DMS53 treated with DMSO at 0.1 percent for 48 hours (cell line): ENCODE results near the gene LMF2.
"Not testable (repeated sequence)": the region's sequence is repeated elsewhere in the genome, so short reads cannot be mapped to it uniquely, and the experiment has no call there.

ENCODE experiments used
- DNase-seq: peaks from one replicate; lab custom pipeline; 2025; ENCODE audit not compliant: unreplicated experiment; lab: John Stamatoyannopoulos, UW

The LMF2 gene, protein sequence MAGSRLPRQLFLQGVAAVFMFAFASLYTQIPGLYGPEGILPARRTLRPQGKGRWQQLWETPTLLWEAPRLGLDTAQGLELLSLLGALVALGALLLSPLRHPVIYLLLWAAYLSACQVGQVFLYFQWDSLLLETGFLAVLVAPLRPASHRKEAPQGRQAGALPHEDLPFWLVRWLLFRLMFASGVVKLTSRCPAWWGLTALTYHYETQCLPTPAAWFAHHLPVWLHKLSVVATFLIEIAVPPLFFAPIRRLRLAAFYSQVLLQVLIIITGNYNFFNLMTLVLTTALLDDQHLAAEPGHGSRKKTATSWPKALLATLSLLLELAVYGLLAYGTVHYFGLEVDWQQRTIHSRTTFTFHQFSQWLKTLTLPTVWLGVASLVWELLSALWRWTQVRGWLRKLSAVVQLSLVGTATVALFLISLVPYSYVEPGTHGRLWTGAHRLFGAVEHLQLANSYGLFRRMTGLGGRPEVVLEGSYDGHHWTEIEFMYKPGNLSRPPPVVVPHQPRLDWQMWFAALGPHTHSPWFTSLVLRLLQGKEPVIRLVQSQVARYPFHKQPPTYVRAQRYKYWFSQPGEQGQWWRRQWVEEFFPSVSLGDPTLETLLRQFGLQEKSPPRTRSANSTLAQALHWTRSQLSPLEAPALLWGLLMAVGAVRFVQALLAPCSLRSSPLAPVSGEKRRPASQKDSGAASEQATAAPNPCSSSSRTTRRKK

DNA sequence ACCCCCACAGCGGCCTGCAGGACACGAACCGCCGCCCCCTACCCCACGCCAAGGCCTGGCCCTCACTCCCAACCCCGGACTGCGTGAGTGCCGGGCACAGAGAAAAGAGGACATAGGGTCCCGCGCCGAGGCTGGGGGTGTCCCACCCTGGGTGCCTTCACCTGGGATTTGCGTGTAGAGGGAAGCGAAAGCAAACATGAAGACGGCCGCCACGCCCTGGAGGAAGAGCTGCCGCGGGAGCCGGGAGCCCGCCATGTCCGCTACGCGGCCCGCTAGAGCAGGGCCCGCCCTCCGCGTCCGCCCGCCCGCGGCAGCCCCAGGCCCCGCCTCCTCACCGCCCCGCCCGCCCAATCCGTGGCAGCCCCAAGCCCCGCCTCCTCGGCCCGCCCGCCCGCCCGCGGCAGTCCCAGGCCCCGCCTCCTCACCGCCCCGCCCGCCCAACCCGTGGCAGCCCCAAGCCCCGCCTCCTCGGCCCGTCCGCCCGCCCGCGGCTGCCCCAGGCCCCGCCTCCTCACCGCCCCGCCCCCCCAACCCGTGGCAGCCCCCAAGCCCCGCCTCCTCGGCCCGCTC, at the start of gene LMF2:
Gene LMF2, minus strand, starts transcription at position 282 of the 570 bp plus-strand sequence. Its CDS starts 27 bp downstream, at position 255.
- peak; percentile 71 for DNase-seq

DNA sequence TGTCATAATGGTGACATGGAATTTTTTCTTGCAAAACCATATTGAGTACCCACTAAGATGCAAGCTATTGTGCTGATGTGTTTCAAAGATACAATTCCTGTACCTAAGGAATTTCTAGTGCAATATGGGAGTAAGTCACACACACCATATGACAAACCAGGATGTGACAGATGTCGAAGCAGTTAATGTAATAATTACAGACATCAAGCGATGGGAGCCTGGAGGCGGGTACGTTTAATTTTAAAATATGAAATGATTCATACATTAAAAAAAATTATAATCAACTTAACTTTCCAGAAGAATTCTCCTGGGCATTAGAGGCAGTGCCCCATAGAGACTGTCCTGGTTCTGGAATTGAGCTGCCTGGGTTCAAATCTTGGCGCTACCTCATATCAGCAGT, 49.2 kb upstream of the LMF2 start:
- no peak for DNase-seq

DNA sequence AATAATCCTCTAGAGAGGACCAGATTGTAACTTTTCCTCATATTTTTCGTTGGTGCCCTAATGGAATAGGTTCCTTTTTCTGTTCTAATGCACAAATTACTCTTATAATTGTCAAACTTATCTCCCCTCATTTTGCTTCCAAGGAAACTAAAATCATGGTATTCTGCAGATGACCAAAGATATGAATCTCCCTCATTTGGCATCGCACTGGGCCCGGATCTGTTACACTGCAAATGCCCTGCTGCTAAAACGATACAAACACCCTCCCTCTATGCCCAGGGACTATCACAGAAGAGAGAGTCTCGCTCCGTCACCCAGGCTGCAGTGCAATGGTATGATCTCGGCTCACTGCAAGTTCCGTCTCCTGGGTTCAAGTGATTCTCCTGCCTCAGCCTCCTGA, 45.8 kb upstream of the LMF2 start:
- DNase-seq = no peak

DNA sequence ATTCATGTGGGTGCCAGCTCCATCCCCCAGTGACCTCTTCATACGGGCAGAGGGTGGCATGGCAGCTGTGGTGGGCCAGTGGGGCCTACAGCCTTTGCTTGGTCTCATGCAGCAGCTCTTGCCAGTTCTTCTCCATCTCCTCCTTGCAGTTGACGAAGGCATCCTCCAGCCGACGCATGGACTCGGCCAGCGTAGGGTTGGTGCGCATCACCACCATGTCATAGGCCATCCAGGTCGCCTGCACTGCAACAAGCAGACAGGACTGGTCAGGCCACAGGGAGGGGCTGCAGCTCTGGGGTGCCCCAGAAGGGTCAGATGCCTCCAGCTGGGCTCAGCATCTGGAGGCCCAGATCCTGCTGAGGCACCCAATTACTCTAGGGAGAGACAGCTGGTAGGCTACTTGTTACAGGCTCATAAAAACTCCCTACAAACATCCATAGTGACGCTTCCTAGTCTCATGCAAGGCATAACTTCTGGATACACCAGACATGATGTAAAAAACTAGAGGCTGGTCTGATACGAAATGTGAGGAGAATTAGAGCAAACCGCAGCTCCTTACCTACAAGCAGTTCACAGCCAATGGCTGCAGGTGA, 43.8 kb upstream of the LMF2 start:
- DNase-seq = no peak

DNA sequence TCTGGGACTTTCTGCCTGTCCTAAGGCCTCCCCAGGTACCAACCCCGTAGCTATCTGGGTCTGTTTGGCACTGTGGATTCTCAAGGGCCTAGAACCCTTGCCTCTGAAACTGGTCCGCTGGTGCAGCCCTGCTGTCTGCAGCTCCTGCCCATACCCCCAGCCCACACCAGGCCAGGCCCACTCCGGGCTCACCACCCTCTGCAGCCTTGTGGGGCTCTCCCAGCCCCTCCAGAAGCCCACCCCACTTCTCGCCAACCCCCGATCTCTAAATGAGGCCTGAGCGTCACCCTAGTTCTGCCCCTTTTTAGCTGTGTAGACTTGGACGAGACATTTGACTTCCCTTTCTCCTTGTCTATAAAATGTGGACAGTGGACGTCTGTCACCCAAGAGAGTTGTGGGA, 42.9 kb upstream of the LMF2 start:
- DNase-seq = no peak

DNA sequence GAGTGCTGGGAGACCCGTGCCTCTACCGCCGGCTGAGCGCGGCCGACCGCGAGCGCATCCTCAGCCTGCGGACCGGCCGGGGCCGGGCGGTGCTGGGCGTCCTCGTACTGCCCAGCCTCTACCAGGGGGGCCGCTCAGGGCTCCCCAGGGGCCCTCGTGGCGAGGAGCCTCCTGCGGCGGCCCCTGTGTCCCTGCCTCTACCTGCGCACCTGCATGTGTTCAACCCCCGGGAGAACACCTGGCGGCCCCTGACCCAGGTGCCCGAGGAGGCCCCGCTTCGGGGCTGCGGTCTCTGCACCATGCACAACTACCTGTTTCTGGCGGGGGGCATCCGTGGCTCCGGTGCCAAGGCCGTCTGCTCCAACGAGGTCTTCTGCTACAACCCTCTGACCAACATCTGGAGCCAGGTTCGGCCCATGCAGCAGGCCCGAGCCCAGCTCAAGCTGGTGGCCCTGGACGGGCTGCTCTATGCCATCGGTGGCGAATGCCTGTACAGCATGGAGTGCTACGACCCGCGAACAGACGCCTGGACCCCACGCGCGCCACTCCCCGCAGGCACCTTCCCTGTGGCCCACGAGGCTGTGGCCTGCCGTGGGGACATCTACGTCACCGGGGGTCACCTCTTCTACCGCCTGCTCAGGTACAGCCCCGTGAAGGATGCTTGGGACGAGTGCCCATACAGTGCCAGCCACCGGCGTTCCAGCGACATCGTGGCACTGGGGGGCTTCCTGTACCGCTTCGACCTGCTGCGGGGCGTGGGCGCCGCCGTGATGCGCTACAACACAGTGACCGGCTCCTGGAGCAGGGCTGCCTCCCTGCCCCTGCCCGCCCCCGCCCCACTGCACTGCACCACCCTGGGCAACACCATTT, 41.7 kb upstream of the LMF2 start:
- DNase-seq = no peak

DNA sequence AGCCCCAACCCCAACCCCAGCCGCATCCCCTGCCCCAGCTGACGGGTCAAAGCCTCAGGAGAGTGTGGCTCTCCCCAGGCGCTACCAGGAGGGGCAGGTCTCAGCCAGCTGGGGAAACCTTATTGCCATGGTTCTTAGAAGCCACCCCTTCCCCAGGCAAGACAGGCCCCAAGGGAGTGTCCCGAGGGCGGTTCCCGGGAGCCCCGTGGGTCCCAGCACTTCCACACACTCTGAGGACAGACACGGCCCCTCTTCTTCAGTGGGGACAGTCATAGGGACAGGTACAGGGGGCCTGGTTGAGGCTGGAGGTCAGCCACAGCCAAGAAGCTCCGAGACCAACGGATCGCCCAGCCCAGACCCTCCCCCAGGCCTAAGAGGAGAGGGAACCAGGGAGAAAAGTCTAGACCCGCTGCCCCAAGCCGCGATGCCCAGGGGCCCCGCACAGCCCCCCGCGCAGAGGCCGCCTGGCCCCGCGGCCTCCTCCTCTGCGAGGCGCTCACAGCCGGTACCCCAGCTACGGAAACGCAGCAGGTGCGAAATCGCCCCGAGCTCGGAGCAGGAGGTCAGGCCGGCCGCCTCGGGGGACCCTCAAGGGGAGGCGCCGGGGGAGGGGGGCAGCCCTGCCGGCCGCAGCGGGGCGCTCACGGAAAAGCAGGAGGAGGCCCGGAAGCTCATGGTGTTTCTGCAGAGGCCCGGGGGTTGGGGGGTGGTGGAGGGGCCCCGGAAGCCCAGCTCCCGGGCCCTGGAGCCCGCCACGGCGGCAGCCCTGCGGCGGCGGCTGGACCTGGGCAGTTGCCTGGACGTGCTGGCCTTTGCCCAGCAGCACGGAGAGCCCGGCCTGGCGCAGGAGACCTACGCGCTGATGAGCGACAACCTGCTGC, 40.8 kb upstream of the LMF2 start:
- no peak for DNase-seq

DNA sequence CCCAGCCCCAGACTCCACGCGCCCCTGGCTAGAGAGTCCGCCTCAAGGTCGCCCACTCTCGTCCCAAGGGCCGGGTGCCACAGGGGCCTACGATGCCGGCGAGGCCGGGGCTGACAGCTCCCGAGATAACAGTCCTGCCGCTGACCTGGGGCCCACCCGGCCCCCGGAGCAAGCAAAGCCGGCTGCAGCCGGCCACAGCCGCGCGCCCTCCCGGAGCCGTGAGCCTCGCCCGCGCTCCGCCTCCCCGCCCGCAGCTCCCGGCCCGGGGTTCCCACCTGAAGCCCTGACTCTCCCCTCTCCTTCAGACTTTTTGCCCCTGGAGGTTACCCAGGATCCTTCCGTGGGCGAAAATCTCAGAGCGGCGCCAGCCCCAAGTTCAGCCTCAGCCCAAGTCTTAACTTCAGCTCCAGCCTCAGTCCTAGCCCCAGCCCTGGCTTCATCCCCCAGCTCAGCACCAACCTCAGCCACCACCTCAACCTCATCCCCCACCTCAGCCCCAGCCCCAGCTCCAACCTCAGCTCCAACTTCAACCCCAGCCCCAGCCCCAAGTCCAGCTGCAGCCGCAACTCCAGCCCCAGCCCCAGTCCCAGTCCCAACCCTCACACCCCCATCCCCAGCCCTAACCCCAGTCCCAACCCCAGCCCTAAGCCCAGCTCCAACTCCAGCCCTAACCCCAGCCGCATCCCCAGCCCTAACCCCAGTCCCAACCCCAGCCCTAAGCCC, 39.9 kb upstream of the LMF2 start:
- no peak for DNase-seq

DNA sequence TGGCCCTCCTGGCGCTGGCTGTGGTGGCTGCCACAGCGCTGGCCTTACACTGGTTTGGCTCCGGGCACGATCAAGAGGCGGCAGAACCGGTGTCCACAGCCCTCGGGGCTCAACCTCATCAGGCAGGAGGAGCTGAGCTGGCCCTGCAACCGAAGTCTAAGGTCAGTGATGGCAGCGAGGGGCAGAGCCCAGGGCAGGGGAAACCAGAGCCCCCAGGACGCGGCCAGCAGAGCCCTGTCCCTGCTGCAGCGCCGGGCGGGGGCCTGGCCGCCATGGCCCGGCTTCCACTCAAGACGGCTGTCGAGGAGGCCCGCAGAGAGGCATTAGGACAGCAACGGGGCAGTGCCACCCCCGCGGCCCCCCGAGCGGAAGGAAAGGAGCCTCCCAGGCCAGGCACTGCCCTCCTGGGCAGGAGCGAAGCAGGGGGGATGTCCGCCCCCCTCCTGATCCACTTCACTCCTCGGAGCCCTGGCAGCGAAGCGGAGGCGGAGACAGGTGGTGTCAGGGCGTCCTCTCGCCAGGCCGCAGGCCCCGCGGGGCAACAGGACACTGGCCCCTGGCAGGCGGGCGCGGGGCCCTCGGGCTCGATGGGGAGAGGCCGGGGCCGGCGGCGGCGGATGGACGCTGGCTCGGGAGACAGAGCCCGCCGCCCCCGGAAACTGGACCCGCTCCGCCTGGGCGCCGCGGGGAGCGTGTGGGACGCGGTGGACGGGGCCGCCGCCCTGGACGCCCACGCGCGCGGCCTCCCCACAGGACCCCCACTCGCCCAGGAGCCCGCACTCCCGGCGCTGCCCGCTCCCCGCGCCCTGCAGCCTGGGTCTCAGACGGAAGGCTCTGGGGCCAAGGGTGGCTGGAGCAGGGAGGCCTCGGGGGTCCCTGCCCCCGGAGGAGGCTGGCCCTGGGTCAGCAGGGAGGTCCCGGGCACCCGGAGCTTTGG, 39.1 kb upstream of the LMF2 start:
- no peak for DNase-seq

DNA sequence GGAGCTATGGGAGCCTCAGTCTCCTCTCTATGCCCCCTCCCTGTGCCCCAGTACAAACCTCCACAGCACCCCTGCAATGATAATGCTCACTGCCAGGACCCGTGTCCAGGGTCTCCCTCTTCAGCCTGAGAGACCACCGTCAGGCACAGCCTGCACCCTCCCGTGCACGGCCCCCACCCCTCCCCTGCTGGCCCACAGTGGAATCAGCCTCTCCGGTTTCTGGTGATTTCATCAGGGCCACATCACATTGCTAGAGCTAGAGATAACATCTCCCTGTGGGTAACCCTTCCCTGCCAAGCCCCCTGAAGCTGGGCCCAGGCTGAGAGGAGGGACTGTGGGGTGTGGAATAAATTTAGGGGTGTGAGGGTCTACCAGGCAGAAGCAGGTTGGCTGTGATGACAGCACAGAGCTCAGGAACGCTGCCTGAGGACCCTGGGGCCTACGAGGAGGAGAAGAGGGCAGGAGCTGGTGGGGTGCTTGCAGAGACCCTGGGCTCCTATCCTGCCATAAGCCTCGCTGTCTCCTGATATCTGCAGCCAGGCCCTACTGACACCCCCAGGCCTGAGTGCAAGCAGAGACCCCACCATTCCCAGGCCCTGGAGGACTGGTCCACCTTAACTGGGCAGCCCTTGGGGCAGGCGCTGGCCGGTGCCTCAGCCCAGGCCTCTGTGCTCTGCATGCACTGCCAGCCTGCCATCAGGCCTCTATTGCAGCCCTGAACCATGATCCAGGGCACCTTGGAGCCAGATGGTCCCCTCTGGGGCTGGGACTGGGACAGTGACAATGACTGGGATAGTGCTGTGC, 38.2 kb upstream of the LMF2 start, which contains the start of gene KLHDC7B:
Gene KLHDC7B, plus strand, starts transcription at position 378 of the 804 bp plus-strand sequence. Its CDS starts 345 bp downstream, at position 723.
- DNase-seq = no peak

DNA sequence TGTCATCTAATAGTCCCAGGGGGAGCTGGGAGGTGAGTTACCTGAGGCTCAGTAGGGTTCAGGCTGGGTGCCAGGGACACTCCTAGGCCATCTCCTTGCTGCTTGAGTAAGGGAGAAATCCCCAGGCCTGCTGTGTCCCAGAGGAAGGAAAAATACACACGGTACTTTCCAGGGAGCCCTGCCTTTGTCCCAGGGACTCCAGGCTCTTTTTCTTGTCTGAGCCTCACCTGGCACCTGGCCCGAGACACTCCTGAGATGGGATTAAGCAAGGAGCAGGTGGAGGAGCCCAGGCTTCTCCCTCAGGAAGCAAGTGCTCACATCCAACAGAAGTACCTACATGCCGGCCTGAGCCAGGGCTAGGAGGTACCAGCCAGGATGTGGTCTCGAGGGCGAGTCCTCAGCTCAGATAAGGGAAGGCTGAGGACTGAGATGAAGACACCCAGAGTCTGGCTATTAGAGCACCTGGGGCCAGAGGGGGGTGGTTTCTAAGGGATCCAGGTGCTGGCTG, 37.3 kb upstream of the LMF2 start:
- peak; percentile 18 for DNase-seq

DNA sequence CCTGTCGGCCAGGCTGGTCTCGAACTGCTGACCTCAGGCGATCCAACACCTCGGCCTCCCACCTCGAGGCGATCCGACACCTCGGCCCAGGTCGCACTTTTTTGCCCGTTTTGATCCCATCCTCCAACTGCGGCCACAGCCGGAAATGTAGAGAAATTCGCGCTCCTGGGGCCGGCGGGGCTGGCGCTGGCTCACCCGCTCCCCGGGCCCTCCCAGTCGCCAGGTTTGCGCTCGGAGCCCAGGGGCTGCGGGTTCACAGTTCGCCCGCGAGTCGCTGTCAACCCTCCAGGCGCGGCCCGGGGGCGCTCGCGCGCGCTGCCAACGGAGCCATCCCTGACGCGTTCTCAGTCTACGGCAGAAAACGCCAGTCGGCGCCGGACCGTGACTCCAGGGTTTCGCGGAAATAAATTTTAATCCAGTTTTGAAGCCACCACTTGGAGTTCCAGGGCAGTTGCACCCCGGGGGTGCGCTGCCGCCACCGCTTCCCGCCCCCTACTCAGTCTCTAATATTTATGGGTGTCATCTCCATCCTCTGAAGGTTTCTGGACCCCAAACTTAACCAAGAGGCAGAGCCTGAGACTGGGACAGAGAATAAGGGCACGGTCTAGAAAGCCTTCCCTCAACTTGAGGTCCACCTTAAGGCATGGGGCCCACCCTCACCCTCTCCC, 36.7 kb upstream of the LMF2 start:
- peak; percentile 56 for DNase-seq

DNA sequence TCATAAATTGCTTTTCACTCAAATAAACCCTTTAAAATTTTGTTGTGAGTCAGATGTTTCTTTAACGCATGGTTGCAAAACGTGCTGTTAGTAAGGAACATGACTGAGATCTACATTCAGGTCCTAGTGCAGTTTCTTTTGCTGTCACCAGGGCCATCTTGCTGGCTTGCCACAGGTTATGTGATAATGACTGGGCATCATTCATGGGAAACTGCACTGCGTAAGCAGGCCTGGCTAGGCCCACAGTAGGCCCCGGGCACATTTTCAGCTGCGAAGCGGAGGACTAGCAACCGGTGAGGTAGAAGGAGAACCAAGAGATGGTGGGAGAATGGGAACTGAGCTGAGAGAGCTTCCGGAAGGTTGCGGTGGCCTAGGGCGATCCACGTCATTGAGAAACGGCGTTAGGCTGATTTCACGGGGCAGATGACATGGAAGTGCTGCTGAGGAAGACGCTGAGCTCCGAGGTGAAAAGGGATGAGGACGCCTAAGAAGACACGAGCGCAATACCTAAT, 35.0 kb upstream of the LMF2 start:
- DNase-seq = no peak

DNA sequence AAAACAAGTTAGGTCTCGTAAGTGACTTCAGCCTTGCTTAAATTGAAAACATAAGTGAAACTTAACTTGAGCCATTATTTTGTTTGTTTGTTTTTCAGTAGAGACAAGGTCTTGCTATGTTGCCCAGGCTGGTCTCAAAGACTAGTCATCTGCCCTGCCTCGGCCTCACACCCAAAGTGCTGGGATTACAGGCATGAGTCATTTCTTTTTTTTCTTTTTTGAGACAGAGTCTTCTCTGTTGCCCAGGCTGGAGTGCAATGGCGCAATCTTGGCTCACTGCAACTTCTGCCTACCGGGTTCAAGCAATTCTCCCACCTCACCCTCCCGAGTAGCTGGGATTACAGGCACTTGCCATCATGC, 34.1 kb upstream of the LMF2 start:
- not testable (repeated sequence) for DNase-seq

DNA sequence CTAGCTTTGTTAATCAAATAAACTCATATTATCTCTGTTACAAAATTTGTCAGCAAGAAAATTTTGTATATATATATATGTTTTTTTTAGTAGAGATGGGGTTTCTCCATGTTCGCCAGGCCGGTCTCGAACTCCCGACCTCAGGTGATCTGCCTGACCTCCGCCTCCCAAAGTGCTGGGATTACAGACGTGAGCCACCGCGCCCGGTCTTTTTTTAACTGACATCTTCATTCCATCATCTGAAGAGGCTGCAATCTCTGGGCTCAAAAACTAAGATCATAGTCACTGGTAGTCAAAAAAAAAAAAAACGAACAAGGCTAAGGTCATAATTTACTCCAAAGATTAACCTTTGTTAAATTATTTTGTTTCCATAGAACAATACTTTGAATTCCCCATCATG, 32.9 kb upstream of the LMF2 start:
- no peak for DNase-seq

DNA sequence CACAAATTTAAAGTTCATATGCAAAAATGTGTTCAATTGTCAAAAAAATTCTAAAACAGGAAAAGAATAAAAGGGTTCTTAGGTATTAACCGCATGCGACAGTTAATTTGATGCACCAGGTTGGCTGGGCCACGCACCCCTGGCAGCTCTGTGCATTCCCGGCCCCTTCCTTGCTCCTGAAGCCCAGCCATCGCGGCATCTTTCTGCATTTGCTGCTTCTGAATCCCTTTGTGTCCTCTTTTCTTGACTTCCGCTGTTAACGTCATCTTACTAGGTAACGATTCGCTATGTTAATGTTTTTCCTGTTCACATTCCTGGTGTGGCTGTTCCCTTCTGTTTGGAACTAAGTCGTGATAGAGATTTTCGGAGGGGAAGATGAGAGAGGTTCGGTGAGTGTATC, 30.3 kb upstream of the LMF2 start:
- DNase-seq = no peak
